Endothelial cell of umbilical vein (primary cell): ENCODE data around the gene ZNF423. TPM values are rescaled to one million over a fixed set of nuclear protein-coding genes. Genes with fewer than 3 reads are reported as not detected.

ENCODE experiments used
- BruUV-seq: library from RNA; stranded (reverse); fragments of 400-500 nt; replicated peaks from 2 replicates; lab custom pipeline; 2021; lab: Mats Ljungman, UMichigan
- CTCF ChIA-PET: fragments of 300-600, 350-600 bp; sonication (Branson Sonifier 250); formaldehyde crosslinking; loops from one replicate; lab custom pipeline; 2021; ENCODE audit warnings: antibody characterized with exemption, inconsistent platforms; lab: Charles Lee
- POLR2A ChIA-PET: fragments of 300-600, 350-600 bp; sonication (Branson Sonifier 250); formaldehyde crosslinking; loops from one replicate; lab custom pipeline; 2021; ENCODE audit warnings: antibody characterized with exemption, inconsistent platforms; lab: Charles Lee
- DNase-seq: peaks from one replicate; pipeline ENCODE4 v3.0.0-alpha.2; 2011; ENCODE audit warnings: low read depth, low spot score
- FAIRE-seq: peaks from 2 replicates; lab custom pipeline; 2011; peaks lifted over from hg19 to GRCh38; lab: Jason Lieb, UNC
- H2AFZ ChIP-seq: 2 replicates; pipeline ENCODE4 v1.6.0; 2012; ENCODE audit warnings: low read depth, low read length, control low read depth, inconsistent platforms
- H3K27ac ChIP-seq: 2 replicates; pipeline ENCODE4 v1.5.1; 2011; ENCODE audit warnings: low read depth, mild to moderate bottlenecking, control low read depth, low read length, moderate library complexity; ENCODE audit not compliant: insufficient read depth
- H3K27me3 ChIP-seq, 2 experiments: 2 replicates each; pipeline versions ENCODE4 v1.6.0 to v1.6.1; 2011; ENCODE audit warnings: low read length in 2 of 2, mixed read lengths in 1 of 2; ENCODE audit not compliant: control insufficient read depth in 2 of 2, insufficient read depth in 2 of 2
- H3K36me3 ChIP-seq, 2 experiments: 2 replicates in 1 of 2; 3 replicates in 1 of 2; pipeline ENCODE4 v1.5.1; 2011; ENCODE audit warnings: low read length in 2 of 2, mild to moderate bottlenecking in 1 of 2, moderate library complexity in 1 of 2; ENCODE audit not compliant: control insufficient read depth in 2 of 2, insufficient read depth in 2 of 2; ENCODE audit errors: extremely low read depth in 1 of 2
- H3K4me1 ChIP-seq: 3 replicates; pipeline ENCODE4 v1.5.1; 2011; ENCODE audit warnings: mild to moderate bottlenecking, low read length; ENCODE audit not compliant: control insufficient read depth, insufficient read depth; ENCODE audit errors: extremely low read depth
- H3K4me2 ChIP-seq: 2 replicates; pipeline ENCODE4 v1.6.1; 2011; ENCODE audit warnings: low read length, control low read depth, mixed read lengths; ENCODE audit not compliant: insufficient read depth
- H3K4me3 ChIP-seq, 3 experiments: fragments of 200-600 bp in 1 of 3; sonication (generic), shearing (Covaris generic) in 1 of 3; replicated peaks in 1 of 3; 2 replicates each; pipeline ENCODE4 v1.5.1; 2011 to 2016; ENCODE audit warnings: control low read depth in 3 of 3, low read length in 3 of 3, mild to moderate bottlenecking in 2 of 3, inconsistent platforms in 1 of 3, low read depth in 1 of 3, moderate library complexity in 1 of 3; ENCODE audit not compliant: insufficient read depth in 1 of 3
- H3K79me2 ChIP-seq: 2 replicates; pipeline ENCODE4 v1.6.0; 2012; ENCODE audit warnings: low read length, inconsistent platforms; ENCODE audit not compliant: control insufficient read depth, insufficient read depth
- H3K9ac ChIP-seq: replicated peaks from 2 replicates; pipeline ENCODE3; 2011; ENCODE audit warnings: low read length, control low read depth; ENCODE audit not compliant: insufficient read depth; ENCODE audit errors: extremely low read depth
- H3K9me1 ChIP-seq: replicated peaks from 3 replicates; pipeline ENCODE4 v1.6.0; 2011; ENCODE audit warnings: mild to moderate bottlenecking, low read length; ENCODE audit not compliant: control insufficient read depth, insufficient read depth; ENCODE audit errors: extremely low read depth
- H3K9me3 ChIP-seq: replicated peaks from 2 replicates; pipeline ENCODE4 v1.5.1; 2012; ENCODE audit warnings: low read length, inconsistent platforms; ENCODE audit not compliant: control insufficient read depth, insufficient read depth
- H4K20me1 ChIP-seq: replicated peaks from 2 replicates; pipeline ENCODE3; 2011; ENCODE audit warnings: mild to moderate bottlenecking, low read length; ENCODE audit not compliant: control insufficient read depth, insufficient read depth; ENCODE audit errors: extremely low read depth
- EZH2 ChIP-seq: IDR thresholded peaks from 2 replicates; pipeline ENCODE4 v1.6.1; 2012; ENCODE audit warnings: borderline replicate concordance, low read depth, mild to moderate bottlenecking, moderate library complexity, low read length, inconsistent platforms; ENCODE audit not compliant: severe bottlenecking
- FOS ChIP-seq: IDR thresholded peaks from 2 replicates; pipeline ENCODE4 v1.6.1; 2011; ENCODE audit warnings: mild to moderate bottlenecking, low read length, moderate library complexity, borderline replicate concordance; ENCODE audit not compliant: insufficient read depth
- GATA2 ChIP-seq: IDR thresholded peaks from 2 replicates; pipeline ENCODE4 v1.7.0; 2011; ENCODE audit warnings: low read depth, mild to moderate bottlenecking, moderate library complexity, mixed read lengths, low read length; ENCODE audit not compliant: insufficient read length, insufficient read depth
- MYC ChIP-seq: IDR thresholded peaks from one replicate; pipeline ENCODE4 v1.6.1; 2011; ENCODE audit warnings: mild to moderate bottlenecking, low read depth, low read length
- dilution Hi-C: fragments of 300-500 bp; cut with MboI; formaldehyde crosslinking; loops from one replicate; pipeline ENCODE4 v1.15.0; 2019; ENCODE audit warnings: low sequenced_read_pairs; ENCODE audit not compliant: extremely low pct_ligation_motif_present
- intact Hi-C: fragments of 100-400 bp; cut with micrococcal nuclease; formaldehyde crosslinking; loops from one replicate; pipeline ENCODE4 v1.10.0; 2022
- polyA plus RNA-seq, 4 experiments: library from polyadenylated mRNA; depleted of rRNA in 3 of 4; stranded (reverse) in 3 of 4; unstranded in 1 of 4; fragments of >200 nt; gene quantifications; 2 replicates each; pipeline versions ENCODE4 v1.2.1 to v1.2.3, GENCODE V29; 2011 to 2012; ENCODE audit warnings: missing spikeins in 1 of 4
- total RNA-seq: library from RNA; stranded (reverse); gene quantifications from 2 replicates; pipeline ENCODE4 v1.2.3, GENCODE V29; 2021
- TF ChIP-seq, protein P1 (sequence below), 2 donors: IDR thresholded peaks; 1 replicate in 1 of 2; 2 replicates in 1 of 2; pipeline ENCODE4 v1.5.1; 2011; ENCODE audit warnings: low read length in 2 of 2, mild to moderate bottlenecking in 2 of 2, moderate library complexity in 2 of 2, control low read depth in 1 of 2, inconsistent platforms in 1 of 2, low read depth in 1 of 2; ENCODE audit not compliant: insufficient read depth in 1 of 2; ENCODE audit errors: extremely low read depth in 1 of 2
- TF ChIP-seq, protein P2 (sequence below): IDR thresholded peaks from 2 replicates; pipeline ENCODE4 v1.6.1; 2011; ENCODE audit not compliant: insufficient read depth, insufficient read length

Gene ZNF423
- total and polyA plus RNA-seq, 2 donors (not counting 3 experiments of a cell fraction or from before 2014, with no cell fraction given), result 2.2 to 8.1 TPM

DNA sequence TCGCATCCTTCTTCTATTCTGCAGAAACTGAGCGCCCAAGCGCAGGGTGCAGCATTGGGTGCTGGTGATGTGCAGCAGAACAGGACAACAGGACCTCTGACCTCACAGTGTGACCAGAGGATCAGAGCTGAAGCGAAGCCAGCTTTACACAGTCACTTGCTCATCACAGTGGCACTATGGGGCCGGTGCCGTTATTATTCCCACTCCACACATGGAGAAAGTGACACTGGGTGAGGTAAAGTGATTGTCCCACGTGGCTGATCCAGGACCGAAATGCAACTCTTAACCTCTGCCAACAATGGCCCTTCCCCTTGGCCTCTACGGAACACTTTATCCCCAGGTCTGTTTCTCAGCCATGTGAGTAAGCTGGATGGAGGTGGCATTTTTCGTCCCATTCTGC, 311.1 kb downstream of the ZNF423 start:
- H4K20me1 ChIP-seq, result no peaks in the 10 kb centered on the region
- no peaks in the 10 kb centered on the region for H3K79me2 ChIP-seq
- no peaks in the 10 kb centered on the region for H3K9me3 ChIP-seq
- no peak overlapping the region for H3K9ac ChIP-seq
- TF ChIP-seq EZH2 (no peak), FOS (no peak), MYC (no peak)
- TF ChIP-seq, protein P1, sequence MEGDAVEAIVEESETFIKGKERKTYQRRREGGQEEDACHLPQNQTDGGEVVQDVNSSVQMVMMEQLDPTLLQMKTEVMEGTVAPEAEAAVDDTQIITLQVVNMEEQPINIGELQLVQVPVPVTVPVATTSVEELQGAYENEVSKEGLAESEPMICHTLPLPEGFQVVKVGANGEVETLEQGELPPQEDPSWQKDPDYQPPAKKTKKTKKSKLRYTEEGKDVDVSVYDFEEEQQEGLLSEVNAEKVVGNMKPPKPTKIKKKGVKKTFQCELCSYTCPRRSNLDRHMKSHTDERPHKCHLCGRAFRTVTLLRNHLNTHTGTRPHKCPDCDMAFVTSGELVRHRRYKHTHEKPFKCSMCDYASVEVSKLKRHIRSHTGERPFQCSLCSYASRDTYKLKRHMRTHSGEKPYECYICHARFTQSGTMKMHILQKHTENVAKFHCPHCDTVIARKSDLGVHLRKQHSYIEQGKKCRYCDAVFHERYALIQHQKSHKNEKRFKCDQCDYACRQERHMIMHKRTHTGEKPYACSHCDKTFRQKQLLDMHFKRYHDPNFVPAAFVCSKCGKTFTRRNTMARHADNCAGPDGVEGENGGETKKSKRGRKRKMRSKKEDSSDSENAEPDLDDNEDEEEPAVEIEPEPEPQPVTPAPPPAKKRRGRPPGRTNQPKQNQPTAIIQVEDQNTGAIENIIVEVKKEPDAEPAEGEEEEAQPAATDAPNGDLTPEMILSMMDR (IDR thresholded peaks at IDR 0.05; ENCODE audit: extremely low read depth in 1 of 2, insufficient read depth in 1 of 2, low read depth in 1 of 2, low read length in 2 of 2), result no peak
- H3K4me1 ChIP-seq, result no peaks in the 10 kb centered on the region
- FAIRE-seq, result no peak
- BruUV-seq, result no TSS peak
- H3K9me1 ChIP-seq, result no peaks in the 10 kb centered on the region
- no peak overlapping the region for H3K4me2 ChIP-seq
- H3K36me3 ChIP-seq, result no peaks in the 10 kb centered on the region
- no peak overlapping the region for H2AFZ ChIP-seq
- intact Hi-C loops, result no loop called here
- no peak overlapping the region for H3K27ac ChIP-seq
- ChIA-PET POLR2A (no interaction called here), CTCF (no interaction called here)
- H3K27me3 ChIP-seq, result no peaks in the 10 kb centered on the region
- DNase-seq, result no peak
- dilution Hi-C loops, result no loop called here
- H3K4me3 ChIP-seq, result no peak overlapping the region

DNA sequence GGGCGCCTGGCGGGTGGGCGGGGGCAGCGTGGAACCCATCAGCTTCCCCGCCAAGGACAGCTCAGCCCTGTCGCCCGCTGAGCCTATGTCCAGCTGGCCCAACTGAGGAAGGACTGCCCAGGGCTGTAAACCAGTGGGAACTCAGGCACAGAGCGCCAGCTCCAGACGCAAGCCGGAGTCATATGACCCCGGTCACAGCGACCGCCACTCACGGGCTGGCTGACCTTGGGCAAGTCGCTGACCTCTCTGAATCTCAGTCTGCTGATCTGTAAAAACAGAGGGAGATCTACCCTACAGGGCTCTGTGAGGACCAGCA, 312.3 kb downstream of the ZNF423 start:
- Histone ChIP-seq H3K9me3 (no peaks in the 10 kb centered on the region), H3K4me2 (no peak overlapping the region), H3K27ac (no peak overlapping the region), H3K4me1 (no peaks in the 10 kb centered on the region), H4K20me1 (no peaks in the 10 kb centered on the region), H3K4me3 (no peak overlapping the region), H3K36me3 (no peaks in the 10 kb centered on the region), H2AFZ (no peak overlapping the region), H3K9ac (no peak overlapping the region), H3K79me2 (no peaks in the 10 kb centered on the region), H3K9me1 (no peaks in the 10 kb centered on the region), H3K27me3 (no peaks in the 10 kb centered on the region)
- intact Hi-C loops, result no loop called here
- DNase-seq (no peak), FAIRE-seq (no peak)
- dilution Hi-C loops, result no loop called here
- ChIA-PET POLR2A (no interaction called here), CTCF (no interaction called here)
- no TSS peak for BruUV-seq
- no peak for TF ChIP-seq MYC
- no peak for TF ChIP-seq FOS
- TF ChIP-seq, protein P2, sequence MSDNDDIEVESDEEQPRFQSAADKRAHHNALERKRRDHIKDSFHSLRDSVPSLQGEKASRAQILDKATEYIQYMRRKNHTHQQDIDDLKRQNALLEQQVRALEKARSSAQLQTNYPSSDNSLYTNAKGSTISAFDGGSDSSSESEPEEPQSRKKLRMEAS, result no peak
- TF ChIP-seq GATA2, result no peak
